K562 (cell line): Measurements from ENCODE around the gene OPCML. TPM values are rescaled to one million over a fixed set of nuclear protein-coding genes. Genes with fewer than 3 reads are reported as not detected.

Experiments
- ATAC-seq: fragments of 200-7000 bp; cut with Tn5 transposase; 3 replicates; pipeline ENCODE4 v1.9.1; 2020; ENCODE audit warnings: moderate library complexity
- BruUV-seq: library from RNA; stranded (reverse); fragments of 400-500 nt; replicated peaks from 2 replicates; lab custom pipeline; 2021; lab: Mats Ljungman, UMichigan
- CTCF ChIA-PET: fragments of 300-600 bp; formaldehyde crosslinking; extraction: SDS; loops from one replicate; lab custom pipeline; 2021; ENCODE audit warnings: low intra/inter-chr PET ratio; lab: Yijun Ruan, JAX
- POLR2A ChIA-PET: fragments of 300-600, 350-650 bp; sonication (Branson Sonifier 250); formaldehyde crosslinking; extraction: SDS; loops from one replicate; lab custom pipeline; 2021; ENCODE audit warnings: antibody characterized with exemption, inconsistent platforms; lab: Yijun Ruan, JAX
- DNase-seq, 4 experiments: peaks; one replicate each; pipeline versions ENCODE4 v3.0.0 to v3.0.0-alpha.2; 2011 to 2018; ENCODE audit warnings: low spot score in 3 of 4, mixed read lengths in 3 of 4; ENCODE audit errors: extremely low read depth in 1 of 4
- FAIRE-seq: peaks from 2 replicates; lab custom pipeline; 2011; peaks lifted over from hg19 to GRCh38; lab: Jason Lieb, UNC
- H2AFZ ChIP-seq: 2 replicates; pipeline ENCODE4 v1.6.0; 2011; ENCODE audit warnings: low read depth, low read length, control low read depth, inconsistent platforms
- H3K27ac ChIP-seq: fragments of 200-600 bp; 3 replicates; pipeline ENCODE4 v1.8.0; 2011; ENCODE audit warnings: low read depth, mild to moderate bottlenecking, control low read depth, inconsistent platforms, low read length, moderate library complexity, mixed read lengths; ENCODE audit errors: extremely low read depth
- H3K27me3 ChIP-seq, 2 experiments: fragments of 300-600 bp in 1 of 2; 2 replicates in 1 of 2; 3 replicates in 1 of 2; pipeline versions ENCODE4 v1.6.0 to v1.8.0; 2011; ENCODE audit warnings: inconsistent platforms in 2 of 2, low read length in 2 of 2, mild to moderate bottlenecking in 1 of 2, mixed read lengths in 1 of 2, moderate library complexity in 1 of 2; ENCODE audit not compliant: control insufficient read depth in 2 of 2, insufficient read depth in 2 of 2
- H3K36me3 ChIP-seq: fragments of 300-600 bp; 3 replicates; pipeline ENCODE4 v1.8.0; 2011; ENCODE audit warnings: mild to moderate bottlenecking, low read length, inconsistent platforms; ENCODE audit not compliant: control insufficient read depth, insufficient read depth
- H3K4me1 ChIP-seq, 2 experiments: fragments of 200-600 bp in 1 of 2; replicated peaks in 1 of 2; 2 replicates in 1 of 2; 3 replicates in 1 of 2; pipeline versions ENCODE4 v1.5.1 to v1.8.0; 2011; ENCODE audit warnings: inconsistent platforms in 2 of 2, low read length in 2 of 2, mild to moderate bottlenecking in 1 of 2, mixed read lengths in 1 of 2, moderate library complexity in 1 of 2; ENCODE audit not compliant: control insufficient read depth in 2 of 2, insufficient read depth in 2 of 2
- H3K4me2 ChIP-seq: 2 replicates; pipeline ENCODE4 v1.6.1; 2011; ENCODE audit warnings: low read length, control low read depth, inconsistent platforms, mixed read lengths; ENCODE audit not compliant: insufficient read depth
- H3K4me3 ChIP-seq: fragments of 200-600 bp; sonication (generic), shearing (Covaris generic); 2 replicates; pipeline ENCODE4 v1.5.1; 2016; ENCODE audit warnings: control low read depth, inconsistent platforms
- H3K79me2 ChIP-seq: fragments of 200-600 bp; 3 replicates; pipeline ENCODE4 v1.8.0; 2011; ENCODE audit warnings: low read length, inconsistent platforms; ENCODE audit not compliant: control insufficient read depth, insufficient read depth
- H3K9ac ChIP-seq, 2 experiments: 2 replicates each; pipeline versions ENCODE4 v1.6.0 to v1.6.1; 2011; ENCODE audit warnings: low read depth in 2 of 2, low read length in 2 of 2, control low read depth in 1 of 2, inconsistent platforms in 1 of 2, mild to moderate bottlenecking in 1 of 2, mixed read lengths in 1 of 2; ENCODE audit not compliant: insufficient read depth in 1 of 2
- H3K9me1 ChIP-seq: one replicate; pipeline ENCODE4 v1.6.0; 2011; ENCODE audit warnings: inconsistent platforms, mild to moderate bottlenecking, low read length, moderate library complexity; ENCODE audit not compliant: control insufficient read depth, insufficient read depth
- H3K9me3 ChIP-seq: replicated peaks from 2 replicates; pipeline ENCODE4 v1.5.1; 2011; ENCODE audit warnings: low read depth, low read length, inconsistent platforms; ENCODE audit not compliant: control insufficient read depth, insufficient read depth
- H4K20me1 ChIP-seq: replicated peaks from 2 replicates; pipeline ENCODE4 v1.6.1; 2011; ENCODE audit warnings: low read length, inconsistent platforms, mixed read lengths; ENCODE audit not compliant: control insufficient read depth, insufficient read depth
- ARID1B ChIP-seq: fragments of 450-650 bp; IDR thresholded peaks from 2 replicates; pipeline ENCODE4 v1.6.1; 2016; ENCODE audit warnings: antibody characterized with exemption, mild to moderate bottlenecking, inconsistent platforms
- DIDO1 ChIP-seq: fragments of 450-650 bp; IDR thresholded peaks from 2 replicates; pipeline ENCODE4 v1.6.1; 2016; ENCODE audit warnings: low read depth, missing biosample characterization, missing genetic modification characterization
- HMBOX1 ChIP-seq: sonication (generic); IDR thresholded peaks from 2 replicates; pipeline ENCODE4 v1.6.1; 2016
- JUND ChIP-seq, 2 experiments: IDR thresholded peaks; 2 replicates in 1 of 2; 3 replicates in 1 of 2; pipeline ENCODE4 v1.6.1; 2011; ENCODE audit warnings: borderline replicate concordance in 2 of 2, low read depth in 2 of 2, low read length in 2 of 2, improper control_type of control experiment in 1 of 2, missing biosample characterization in 1 of 2, missing genetic modification characterization in 1 of 2, missing genetic modification reagents in 1 of 2
- MBD2 ChIP-seq: sonication (generic); IDR thresholded peaks from 2 replicates; pipeline ENCODE4 v1.6.1; 2016; ENCODE audit warnings: low read depth, borderline replicate concordance
- NR0B1 ChIP-seq: fragments of 450-650 bp; IDR thresholded peaks from one replicate; pipeline ENCODE4 v1.6.1; 2018; ENCODE audit warnings: mild to moderate bottlenecking, moderate library complexity; ENCODE audit not compliant: partially characterized antibody
- POLR3A ChIP-seq: IDR thresholded peaks from 2 replicates; pipeline ENCODE4 v1.6.1; 2011; ENCODE audit warnings: borderline replicate concordance, mild to moderate bottlenecking, moderate library complexity; ENCODE audit not compliant: insufficient read length, insufficient read depth; ENCODE audit errors: extremely low read depth
- RNF2 ChIP-seq: sonication (generic); IDR thresholded peaks from 2 replicates; pipeline ENCODE4 v1.6.1; 2016
- SRSF3 ChIP-seq: fragments of 200-400 bp; formaldehyde crosslinking; IDR thresholded peaks from 2 replicates; pipeline ENCODE4 v1.6.1; 2016; ENCODE audit warnings: mild to moderate bottlenecking, low read length, moderate library complexity; ENCODE audit not compliant: insufficient read depth
- ZBTB43 ChIP-seq: sonication (generic); formaldehyde crosslinking; IDR thresholded peaks from 2 replicates; pipeline ENCODE4 v1.8.0; 2023; ENCODE audit warnings: mild to moderate bottlenecking, missing genetic modification reagents
- ZC3H11A ChIP-seq: IDR thresholded peaks from 2 replicates; pipeline ENCODE4 v1.6.1; 2012; ENCODE audit warnings: low read depth, low read length, improper control_type of control experiment
- ZKSCAN3 ChIP-seq: fragments of 250-450 bp; sonication (Bioruptor Pico); IDR thresholded peaks from 2 replicates; pipeline ENCODE4 v1.4.0; 2020
- ZNF239 ChIP-seq: fragments of 250-450 bp; sonication (Bioruptor Pico); IDR thresholded peaks from 2 replicates; pipeline ENCODE4 v1.4.0; 2020; ENCODE audit warnings: mild to moderate bottlenecking
- ZNF263 ChIP-seq: sonication (generic); formaldehyde crosslinking; IDR thresholded peaks from 2 replicates; pipeline ENCODE4 v1.8.0; 2022; ENCODE audit warnings: mild to moderate bottlenecking, missing genetic modification reagents, borderline replicate concordance
- ZNF408 ChIP-seq: fragments of 250-450 bp; sonication (Bioruptor Pico); IDR thresholded peaks from 2 replicates; pipeline ENCODE4 v1.4.0; 2020; ENCODE audit warnings: low read depth, mild to moderate bottlenecking, moderate library complexity
- WGBS: fragments of 100-300 bp; shearing (Covaris generic); methylation state at CpG from one replicate; pipeline ENCODE4 v1.1.6; 2016; ENCODE audit warnings: low coverage, mixed read lengths; ENCODE audit not compliant: insufficient coverage; ENCODE audit errors: missing lambda C conversion rate; 5-methylcytosine and 5-hydroxymethylcytosine counted together
- in situ Hi-C: fragments of 300-500 bp; cut with MboI; formaldehyde crosslinking; loops from 4 replicates; pipeline ENCODE4 v1.15.0; 2018; ENCODE audit warnings: inconsistent platforms, mixed read lengths
- intact Hi-C: fragments of 100-400 bp; cut with micrococcal nuclease; formaldehyde crosslinking; loops from 2 replicates; pipeline ENCODE4 v1.14.2; 2022
- polyA plus RNA-seq, 8 experiments: library from polyadenylated mRNA; depleted of rRNA in 4 of 8; stranded (reverse) in 5 of 8; unstranded in 3 of 8; fragments of >200 nt; fragmentation: Nextera tagmentation in 2 of 8; fragmentation: Illumina TruSeq in 1 of 8; extraction: Ambion mirVana in 2 of 8; extraction: Trizol in 1 of 8; gene quantifications; 2 replicates each; pipeline versions ENCODE4 v1.2.1 to v1.2.3, GENCODE V29; 2011 to 2014; ENCODE audit warnings: inconsistent platforms in 1 of 8, missing spikeins in 1 of 8
- total RNA-seq, 7 experiments: library from RNA; depleted of rRNA in 6 of 7; stranded (reverse); fragments of >200 nt in 6 of 7; fragmentation: Illumina TruSeq in 2 of 7; extraction: Trizol in 2 of 7; gene quantifications; 2 replicates each; pipeline versions ENCODE4 v1.2.1 to v1.2.3, GENCODE V29; 2011 to 2021; ENCODE audit warnings: low replicate concordance in 1 of 7
- TF ChIP-seq, protein P1 (sequence below): fragments of 450-650 bp; IDR thresholded peaks from 2 replicates; pipeline ENCODE4 v1.6.1; 2017; ENCODE audit warnings: mild to moderate bottlenecking, moderate library complexity
- TF ChIP-seq, protein P2 (sequence below): fragments of 450-650 bp; IDR thresholded peaks from 2 replicates; pipeline ENCODE4 v1.6.1; 2016; ENCODE audit warnings: missing biosample characterization, missing genetic modification characterization

Gene OPCML
- total and polyA plus RNA-seq, 9 of the 15 experiments (the other 6 are each of a cell fraction or from before 2014, with no cell fraction given) = not detected

GRCh38 chr11:132987936-132988335, 544.4 kb downstream of the OPCML start (continued):
- TF ChIP-seq HMBOX1 = no peak
- no peak for TF ChIP-seq ZC3H11A

- in situ Hi-C loops = no loop called here
- no peak for ATAC-seq
- TF ChIP-seq POLR3A = no peak
- no peak for TF ChIP-seq DIDO1 (tag)
- TF ChIP-seq ZNF263 (CRISPR knock-in tag) = no peak
- no peak for TF ChIP-seq ZNF239 (CRISPR knock-in tag)
- TF ChIP-seq ZKSCAN3 (CRISPR knock-in tag) = no peak
- TF ChIP-seq ZNF408 (CRISPR knock-in tag) = no peak
- TF ChIP-seq MBD2 = no peak
- TF ChIP-seq, protein P1, sequence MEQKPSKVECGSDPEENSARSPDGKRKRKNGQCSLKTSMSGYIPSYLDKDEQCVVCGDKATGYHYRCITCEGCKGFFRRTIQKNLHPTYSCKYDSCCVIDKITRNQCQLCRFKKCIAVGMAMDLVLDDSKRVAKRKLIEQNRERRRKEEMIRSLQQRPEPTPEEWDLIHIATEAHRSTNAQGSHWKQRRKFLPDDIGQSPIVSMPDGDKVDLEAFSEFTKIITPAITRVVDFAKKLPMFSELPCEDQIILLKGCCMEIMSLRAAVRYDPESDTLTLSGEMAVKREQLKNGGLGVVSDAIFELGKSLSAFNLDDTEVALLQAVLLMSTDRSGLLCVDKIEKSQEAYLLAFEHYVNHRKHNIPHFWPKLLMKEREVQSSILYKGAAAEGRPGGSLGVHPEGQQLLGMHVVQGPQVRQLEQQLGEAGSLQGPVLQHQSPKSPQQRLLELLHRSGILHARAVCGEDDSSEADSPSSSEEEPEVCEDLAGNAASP = no peak
- TF ChIP-seq ZBTB43 = no peak
- TF ChIP-seq RNF2 = no peak
- TF ChIP-seq, protein P2, sequence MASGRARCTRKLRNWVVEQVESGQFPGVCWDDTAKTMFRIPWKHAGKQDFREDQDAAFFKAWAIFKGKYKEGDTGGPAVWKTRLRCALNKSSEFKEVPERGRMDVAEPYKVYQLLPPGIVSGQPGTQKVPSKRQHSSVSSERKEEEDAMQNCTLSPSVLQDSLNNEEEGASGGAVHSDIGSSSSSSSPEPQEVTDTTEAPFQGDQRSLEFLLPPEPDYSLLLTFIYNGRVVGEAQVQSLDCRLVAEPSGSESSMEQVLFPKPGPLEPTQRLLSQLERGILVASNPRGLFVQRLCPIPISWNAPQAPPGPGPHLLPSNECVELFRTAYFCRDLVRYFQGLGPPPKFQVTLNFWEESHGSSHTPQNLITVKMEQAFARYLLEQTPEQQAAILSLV (tag) = no peak
- TF ChIP-seq SRSF3 = no peak
- TF ChIP-seq ARID1B = no peak
- no peak for TF ChIP-seq JUND (IDR thresholded peaks at IDR 0.05; ENCODE audit: borderline replicate concordance, low read depth, low read length)
- no peak for TF ChIP-seq JUND (tag; IDR thresholded peaks at IDR 0.05; ENCODE audit: borderline replicate concordance, low read depth, low read length)
- no peak for TF ChIP-seq NR0B1
Measured at GRCh38 chr11:132983641-132983978, 548.7 kb downstream of the OPCML start.

More at GRCh38 chr11:132983641-132983978, 548.7 kb downstream of the OPCML start:
- no peaks in the 10 kb centered on the region for H3K9me1 ChIP-seq
- H3K36me3 ChIP-seq = no peaks in the 10 kb centered on the region
- H3K27me3 ChIP-seq = no peaks in the 10 kb centered on the region
- H3K4me2 ChIP-seq = no peak overlapping the region
- BruUV-seq = no TSS peak
- no peaks in the 10 kb centered on the region for H3K9me3 ChIP-seq
- no peak overlapping the region for H2AFZ ChIP-seq
- FAIRE-seq (no peak), DNase-seq (no peak)
- ChIA-PET CTCF (no interaction called here), POLR2A (no interaction called here)
- H4K20me1 ChIP-seq = no peaks in the 10 kb centered on the region
- H3K9ac ChIP-seq = no peak overlapping the region
- no peaks in the 10 kb centered on the region for H3K4me1 ChIP-seq
- WGBS = 0% methylated on average over 1 of the region's 1 CpG
- no peak overlapping the region for H3K27ac ChIP-seq
- no peak overlapping the region for H3K4me3 ChIP-seq
- intact Hi-C loops = no loop called here
- no peaks in the 10 kb centered on the region for H3K79me2 ChIP-seq
